ENCODE measurements around the gene SKAP1. TPM values are rescaled to one million over a fixed set of nuclear protein-coding genes. Genes with fewer than 3 reads are reported as not detected.

The SKAP1 gene
- total and polyA plus RNA-seq, 8 donors: 1.2 to 3.0 (median 1.8) TPM

GRCh38 chr17:48307255-48307654 is 122.8 kb downstream of the SKAP1 start:
- Histone ChIP-seq H3K27me3 (peaks cover 45 to 80% of the 10 kb centered on the region in 2 donors), H3K27ac (no peak overlapping the region), H3K4me3 (no peak overlapping the region), H3K9me3 (no peaks in the 10 kb centered on the region), H3K36me3 (no peaks in the 10 kb centered on the region), H3K4me1 (no peaks in the 10 kb centered on the region)
- TF ChIP-seq CTCF (IDR thresholded peaks at IDR 0.05): no peak
- intact Hi-C loops (cut with DNase I): no loop called here
- DNase-seq (no peak), ATAC-seq (no peak)

DNA sequence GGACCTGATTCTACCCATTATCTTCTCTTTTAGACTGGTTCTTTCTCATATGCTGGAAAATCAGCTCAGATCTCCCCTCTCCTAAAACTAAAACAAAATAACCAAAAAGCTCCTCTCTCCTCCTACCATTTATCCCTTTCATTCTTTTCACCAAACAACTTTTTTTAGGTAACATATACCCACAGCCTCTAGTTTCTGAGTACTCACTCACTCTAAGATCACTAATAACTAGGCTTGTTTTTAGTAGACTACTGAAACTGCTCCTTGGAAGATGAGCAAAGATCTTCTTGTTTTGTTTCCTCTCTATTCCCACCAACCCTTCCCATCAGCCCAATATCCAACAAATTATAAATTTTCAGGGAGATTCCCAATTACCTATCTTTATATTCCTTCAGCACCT is 129.0 kb downstream of the SKAP1 start:
- H3K4me3 ChIP-seq: no peak overlapping the region
- H3K27ac ChIP-seq: no peak overlapping the region
- peaks cover 12 to 40% of the 10 kb centered on the region in 2 donors for H3K27me3 ChIP-seq
- intact Hi-C loops (cut with DNase I): no loop called here
- ATAC-seq (no peak), DNase-seq (no peak)
- no peaks in the 10 kb centered on the region for H3K4me1 ChIP-seq
- no peak for TF ChIP-seq CTCF (IDR thresholded peaks at IDR 0.05)
- H3K36me3 ChIP-seq: no peaks in the 10 kb centered on the region
- H3K9me3 ChIP-seq: no peaks in the 10 kb centered on the region

GRCh38 chr17:48299760-48300159 is 130.3 kb downstream of the SKAP1 start:
- no peak for TF ChIP-seq CTCF (IDR thresholded peaks at IDR 0.05)
- no peak overlapping the region for H3K4me3 ChIP-seq
- ATAC-seq (no peak), DNase-seq (no peak)
- no peaks in the 10 kb centered on the region for H3K9me3 ChIP-seq
- H3K27me3 ChIP-seq: peaks cover 6 to 33% of the 10 kb centered on the region in 2 donors
- H3K36me3 ChIP-seq: no peaks in the 10 kb centered on the region
- H3K27ac ChIP-seq: no peak overlapping the region
- intact Hi-C loops (cut with DNase I): no loop called here
- no peaks in the 10 kb centered on the region for H3K4me1 ChIP-seq

DNA sequence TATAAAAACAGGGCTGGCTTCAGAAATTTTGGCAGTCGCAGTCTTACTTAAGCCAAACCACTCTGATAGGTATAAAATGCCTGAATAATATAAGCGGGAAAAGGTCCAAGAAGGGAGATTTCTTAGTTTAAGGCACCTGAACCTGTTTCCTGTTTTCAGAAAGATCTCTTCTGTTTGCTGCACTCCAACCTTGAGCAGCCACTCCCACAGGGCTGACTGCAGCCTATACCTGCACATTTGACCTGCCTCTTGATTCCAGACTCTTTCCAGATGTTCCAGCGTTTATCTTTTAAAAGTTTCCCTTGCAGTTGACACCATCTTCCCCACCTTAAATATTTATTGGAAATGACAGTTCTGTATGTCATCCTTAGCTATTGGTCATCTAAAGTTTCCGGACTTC is 132.2 kb downstream of the SKAP1 start:
- no peak for ATAC-seq
- no peak for TF ChIP-seq CTCF (IDR thresholded peaks at IDR 0.05)
- no peak for DNase-seq
- Histone ChIP-seq H3K27me3 (peaks cover 13 to 30% of the 10 kb centered on the region in 2 donors), H3K9me3 (no peaks in the 10 kb centered on the region), H3K4me1 (no peaks in the 10 kb centered on the region), H3K36me3 (no peaks in the 10 kb centered on the region), H3K4me3 (no peak overlapping the region), H3K27ac (no peak overlapping the region)
- intact Hi-C loops (cut with DNase I): no loop called here

DNA sequence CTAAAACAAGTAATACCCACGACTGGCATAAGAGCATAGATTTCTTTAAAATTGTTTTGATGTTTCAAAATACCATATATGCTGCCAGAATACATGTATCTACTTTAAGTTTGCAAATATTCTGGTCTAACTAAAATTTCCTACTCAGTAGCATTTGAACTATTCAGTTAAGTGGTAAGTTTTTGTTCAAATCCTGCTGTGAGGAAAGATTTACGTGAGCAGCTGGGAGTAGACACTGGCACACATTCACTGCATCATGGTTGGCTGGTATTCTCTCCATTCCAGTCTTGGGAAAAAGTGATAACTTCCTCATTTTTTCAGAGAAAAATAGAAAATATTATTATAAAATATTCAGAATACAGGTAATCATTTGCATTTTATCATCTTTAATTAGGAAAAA is 133.6 kb downstream of the SKAP1 start:
- Histone ChIP-seq H3K27me3 (peaks cover 22 to 43% of the 10 kb centered on the region in 2 donors), H3K4me3 (no peak overlapping the region), H3K36me3 (no peaks in the 10 kb centered on the region), H3K27ac (no peak overlapping the region), H3K4me1 (no peaks in the 10 kb centered on the region), H3K9me3 (no peaks in the 10 kb centered on the region)
- intact Hi-C loops (cut with DNase I): no loop called here
- ATAC-seq (no peak), DNase-seq (no peak)
- no peak for TF ChIP-seq CTCF (IDR thresholded peaks at IDR 0.05)
